ENCODE results near the gene KIF25.

Gene KIF25

GRCh38 chr6:168046696-168047095, 49.2 kb downstream of the KIF25 start:
- in situ Hi-C loops (cut with HindIII; ENCODE audit: low pct_unique_long_range_greater_than_20kb, low sequenced_read_pairs): no loop called here
- DNase-seq (ENCODE audit: low read depth in 1 of 2, low spot score in 1 of 2): no peak
- no peak for TF ChIP-seq JUND (IDR thresholded peaks at IDR 0.05; ENCODE audit: low read depth)

GRCh38 chr6:168047841-168048723, 50.6 kb downstream of the KIF25 start:
- in situ Hi-C loops (cut with HindIII; ENCODE audit: low pct_unique_long_range_greater_than_20kb, low sequenced_read_pairs): no loop called here
- TF ChIP-seq JUND (IDR thresholded peaks at IDR 0.05; ENCODE audit: low read depth): no peak
- DNase-seq (ENCODE audit: low read depth in 1 of 2, low spot score in 1 of 2): no peak

GRCh38 chr6:168048724-168049025, 51.2 kb downstream of the KIF25 start:
- TF ChIP-seq JUND (IDR thresholded peaks at IDR 0.05; ENCODE audit: low read depth): no peak
- in situ Hi-C loops (cut with HindIII; ENCODE audit: low pct_unique_long_range_greater_than_20kb, low sequenced_read_pairs): no loop called here
- no peak for DNase-seq (ENCODE audit: low read depth in 1 of 2, low spot score in 1 of 2)

GRCh38 chr6:168049277-168049676, 51.8 kb downstream of the KIF25 start:
- DNase-seq (ENCODE audit: low read depth in 1 of 2, low spot score in 1 of 2): no peak
- in situ Hi-C loops (cut with HindIII; ENCODE audit: low pct_unique_long_range_greater_than_20kb, low sequenced_read_pairs): no loop called here
- TF ChIP-seq JUND (IDR thresholded peaks at IDR 0.05; ENCODE audit: low read depth): no peak

- in situ Hi-C loops (cut with HindIII; ENCODE audit: low pct_unique_long_range_greater_than_20kb, low sequenced_read_pairs): no loop called here
- no peak for TF ChIP-seq JUND (IDR thresholded peaks at IDR 0.05; ENCODE audit: low read depth)
- DNase-seq (ENCODE audit: low read depth in 1 of 2, low spot score in 1 of 2): no peak
These were observed 52.3 kb downstream of the KIF25 start for GRCh38 chr6:168049706-168050224.

- no peak for TF ChIP-seq JUND (IDR thresholded peaks at IDR 0.05; ENCODE audit: low read depth)
- DNase-seq (ENCODE audit: low read depth in 1 of 2, low spot score in 1 of 2): no peak
- in situ Hi-C loops (cut with HindIII; ENCODE audit: low pct_unique_long_range_greater_than_20kb, low sequenced_read_pairs): no loop called here
These were observed 52.9 kb downstream of the KIF25 start for GRCh38 chr6:168050225-168050880.

GRCh38 chr6:168050881-168051586, 53.6 kb downstream of the KIF25 start:
- no peak for TF ChIP-seq JUND (IDR thresholded peaks at IDR 0.05; ENCODE audit: low read depth)

GRCh38 chr6:168051648-168052047, 54.2 kb downstream of the KIF25 start:
- in situ Hi-C loops (cut with HindIII; ENCODE audit: low pct_unique_long_range_greater_than_20kb, low sequenced_read_pairs): no loop called here
- TF ChIP-seq JUND (IDR thresholded peaks at IDR 0.05; ENCODE audit: low read depth): no peak
- DNase-seq (ENCODE audit: low read depth in 1 of 2, low spot score in 1 of 2): no peak

More at GRCh38 chr6:168050881-168051586, 53.6 kb downstream of the KIF25 start:
- DNase-seq (ENCODE audit: low read depth in 1 of 2, low spot score in 1 of 2): no peak
- in situ Hi-C loops (cut with HindIII; ENCODE audit: low pct_unique_long_range_greater_than_20kb, low sequenced_read_pairs): no loop called here

GRCh38 chr6:168052291-168052891, 54.9 kb downstream of the KIF25 start:
- TF ChIP-seq JUND (IDR thresholded peaks at IDR 0.05; ENCODE audit: low read depth): no peak
- DNase-seq (ENCODE audit: low read depth in 1 of 2, low spot score in 1 of 2): no peak

GRCh38 chr6:168053086-168053956, 55.9 kb downstream of the KIF25 start:
- DNase-seq (ENCODE audit: low read depth in 1 of 2, low spot score in 1 of 2): no peak
- no peak for TF ChIP-seq JUND (IDR thresholded peaks at IDR 0.05; ENCODE audit: low read depth)
- in situ Hi-C loops (cut with HindIII; ENCODE audit: low pct_unique_long_range_greater_than_20kb, low sequenced_read_pairs): no loop called here

More at GRCh38 chr6:168052291-168052891, 54.9 kb downstream of the KIF25 start:
- in situ Hi-C loops (cut with HindIII; ENCODE audit: low pct_unique_long_range_greater_than_20kb, low sequenced_read_pairs): no loop called here

- no peak for DNase-seq (ENCODE audit: low read depth in 1 of 2, low spot score in 1 of 2)
- no peak for TF ChIP-seq JUND (IDR thresholded peaks at IDR 0.05; ENCODE audit: low read depth)
- in situ Hi-C loops (cut with HindIII; ENCODE audit: low pct_unique_long_range_greater_than_20kb, low sequenced_read_pairs): no loop called here
These were observed 56.5 kb downstream of the KIF25 start for GRCh38 chr6:168053957-168054471.

All from T47D (cell line).